Right ventricle myocardium inferior (tissue), 1 donor: Measurements from ENCODE around the gene NR5A2. TPM values are rescaled to one million over a fixed set of nuclear protein-coding genes. Genes with fewer than 3 reads are reported as not detected.

Source experiments
- ATAC-seq: fragments of 200-7000 bp; cut with Tn5 transposase; one replicate; pipeline ENCODE4 v1.9.1; 2020; ENCODE audit warnings: mild to moderate bottlenecking, moderate library complexity
- DNase-seq: peaks from one replicate; pipeline ENCODE4 v3.0.0; 2021; ENCODE audit errors: missing footprints
- intact Hi-C: fragments of 100-400 bp; cut with DNase I; formaldehyde crosslinking; loops from one replicate; pipeline ENCODE4 v1.11.0; 2022
- total RNA-seq: library from RNA; stranded (reverse); fragmentation: NEBNext Ultra II Directional; extraction: Animal tissue kit (Norgen Biotek cat#: 25700); gene quantifications from one replicate; pipeline ENCODE4 v1.2.1, GENCODE V29; 2021
- donor health status: DM: no; HTN: yes; CAD: no; lungs with severe emphysema.

NR5A2 gene
- total RNA-seq, 1 donor from 2014 or later: 1.6 TPM

GRCh38 chr1:200049810-200050209, 22.3 kb downstream of the NR5A2 start:
- intact Hi-C loops: no loop called here
- no peak for ATAC-seq
- no peak for DNase-seq

- DNase-seq: no peak
- no peak for ATAC-seq
- intact Hi-C loops: no loop called here
Measured at GRCh38 chr1:200051620-200052019, 24.1 kb downstream of the NR5A2 start.

GRCh38 chr1:200053091-200053490, 25.6 kb downstream of the NR5A2 start:
- DNase-seq: no peak
- intact Hi-C loops: no loop called here
- no peak for ATAC-seq

GRCh38 chr1:200053646-200054045, 26.1 kb downstream of the NR5A2 start:
- intact Hi-C loops: no loop called here
- ATAC-seq (no peak), DNase-seq (no peak)

- ATAC-seq (no peak), DNase-seq (no peak)
- intact Hi-C loops: no loop called here
Measured at GRCh38 chr1:200058341-200058740, 30.8 kb downstream of the NR5A2 start.

- ATAC-seq: no peak
- no peak for DNase-seq
- intact Hi-C loops: no loop called here
Measured at GRCh38 chr1:200062143-200062542, 34.6 kb downstream of the NR5A2 start.

DNA sequence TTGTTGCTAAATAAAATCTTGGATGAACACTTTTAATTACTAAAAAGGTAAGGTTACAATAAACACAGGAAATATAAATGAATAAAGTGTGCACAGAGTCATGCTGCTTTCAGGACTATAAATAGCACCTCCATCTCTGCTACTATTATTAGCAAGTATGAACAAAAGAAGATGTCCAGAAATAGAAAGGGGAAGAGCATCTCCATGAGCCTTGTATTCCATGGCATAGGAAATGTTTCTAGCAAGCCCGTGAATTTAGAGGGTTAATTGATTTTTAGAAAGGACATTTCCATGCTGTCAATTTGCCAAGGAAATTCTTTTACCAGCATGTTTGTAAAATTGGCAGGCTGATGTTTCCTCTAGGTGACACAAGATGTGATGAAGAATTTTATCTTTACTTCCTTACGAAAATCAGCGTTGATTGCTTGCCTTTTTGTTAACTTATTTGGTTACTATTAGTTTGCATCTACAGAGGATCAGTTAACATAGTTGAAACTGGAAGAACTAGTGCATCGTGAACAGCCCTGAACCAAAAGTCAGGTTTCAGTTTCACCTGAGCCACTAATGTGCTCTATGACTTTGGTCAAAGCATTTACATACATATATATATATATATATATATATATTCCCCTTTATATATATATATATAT, 45.3 kb downstream of the NR5A2 start:
- intact Hi-C loops: loop anchor here (10.0 kb wide), 1 partner anchor 342 kb away; the partner anchor contains the start of gene ZNF281
- no peak for ATAC-seq
- no peak for DNase-seq

- intact Hi-C loops: loop anchor here (10.0 kb wide), 1 partner anchor 342 kb away; the partner anchor contains the start of gene ZNF281
- ATAC-seq (no peak), DNase-seq (no peak)
Measured at GRCh38 chr1:200073286-200073637, 45.8 kb downstream of the NR5A2 start.

GRCh38 chr1:200075522-200075921, 48.0 kb downstream of the NR5A2 start:
- intact Hi-C loops: loop anchor here (10.0 kb wide), 1 partner anchor 339 kb away; the partner anchor contains the start of gene ZNF281
- DNase-seq (no peak), ATAC-seq (peak; percentile 84)

GRCh38 chr1:200075938-200076546, 48.5 kb downstream of the NR5A2 start:
- intact Hi-C loops: loop anchor here (10.0 kb wide), 1 partner anchor 339 kb away; the partner anchor contains the start of gene ZNF281
- ATAC-seq (peak; percentile 71), DNase-seq (no peak)

DNA sequence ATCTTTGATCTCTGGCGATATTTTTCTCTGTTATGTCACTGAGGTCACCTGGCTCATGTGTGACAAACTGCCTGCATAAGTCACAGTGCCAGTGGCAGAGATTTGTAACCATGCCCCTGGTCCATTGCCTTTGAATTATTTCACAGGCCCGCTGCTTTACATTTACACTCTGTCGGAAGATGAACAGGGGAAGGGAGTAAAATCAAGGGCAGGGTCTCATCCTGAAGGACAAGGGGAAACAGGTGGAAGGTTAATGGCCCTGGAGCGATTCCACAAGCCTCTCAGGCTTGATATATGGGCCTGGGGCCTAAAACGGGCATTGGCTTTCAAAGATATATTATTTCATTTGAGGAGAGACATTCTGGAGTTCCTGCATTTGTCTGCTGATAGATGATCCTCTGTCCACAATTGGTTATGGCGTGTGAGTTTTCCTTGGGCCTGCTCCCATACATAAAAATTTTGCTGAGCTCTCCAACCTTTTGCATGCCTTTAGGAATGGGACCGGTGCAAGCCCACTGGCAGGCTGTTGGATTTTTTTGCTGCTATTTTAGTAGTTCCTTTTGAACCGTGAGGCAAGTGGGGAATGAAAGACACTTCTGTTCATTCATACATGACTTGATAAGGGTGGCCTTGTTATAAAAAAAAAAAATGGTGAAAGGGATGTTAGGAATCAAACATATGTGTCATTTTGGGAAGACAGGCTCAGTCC, 51.9 kb downstream of the NR5A2 start:
- ATAC-seq: no peak
- intact Hi-C loops: loop anchor here (10.0 kb wide), 1 partner anchor 335 kb away; the partner anchor contains the start of gene ZNF281
- no peak for DNase-seq

DNA sequence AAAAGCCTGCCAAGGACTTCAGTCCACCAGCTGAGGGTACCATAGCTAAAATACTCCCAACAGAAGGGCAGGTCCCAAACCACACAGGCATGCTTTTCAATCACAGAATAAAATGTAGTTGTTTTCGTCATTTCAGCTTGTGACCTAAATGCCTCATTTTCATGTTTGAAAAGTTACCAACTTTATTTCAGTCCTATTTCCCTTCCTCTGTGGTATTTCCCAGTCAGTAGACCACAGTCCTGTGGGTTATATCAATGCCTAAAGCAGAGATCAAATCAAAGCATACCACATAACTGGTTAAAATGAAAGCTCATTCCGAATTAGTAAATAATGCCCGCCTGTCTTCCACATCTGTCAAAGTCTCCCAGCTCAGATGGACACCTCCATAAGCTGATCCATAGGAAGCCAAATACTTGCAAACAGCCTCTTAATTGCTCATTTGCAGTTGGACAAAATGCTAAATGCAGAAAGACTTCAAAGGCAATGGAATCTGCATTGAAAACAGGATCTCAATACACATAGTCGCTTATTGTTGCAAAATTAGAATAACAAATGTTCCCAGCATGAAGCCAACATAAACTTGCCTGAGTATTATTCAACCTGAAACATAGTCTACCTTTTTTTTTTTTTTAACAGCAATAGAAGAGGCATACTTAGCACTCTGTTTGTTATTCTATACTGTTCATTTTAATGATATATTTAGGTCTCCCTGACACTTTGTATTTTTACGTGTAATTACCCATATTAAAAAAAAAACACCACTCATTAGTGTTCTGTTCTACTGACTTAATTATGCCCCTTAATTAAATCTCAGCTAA, 53.9 kb downstream of the NR5A2 start:
- DNase-seq (no peak), ATAC-seq (no peak)
- intact Hi-C loops: no loop called here

DNA sequence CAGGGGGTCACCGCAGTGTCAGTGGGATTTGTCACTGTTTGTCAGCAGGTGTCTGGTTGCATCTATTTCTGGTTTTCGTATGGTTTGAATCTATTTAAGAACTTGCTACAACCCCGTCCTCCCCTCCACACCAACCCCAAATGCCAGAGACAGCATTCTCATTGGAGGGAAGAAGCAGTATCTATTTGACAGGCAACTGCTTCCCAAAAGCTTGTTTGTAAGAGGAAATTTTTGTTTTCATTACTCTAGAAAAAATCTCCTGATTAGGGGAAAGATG, 54.4 kb downstream of the NR5A2 start:
- DNase-seq (no peak), ATAC-seq (no peak)
- intact Hi-C loops: no loop called here

- no peak for DNase-seq
Measured at GRCh38 chr1:200082329-200082728, 54.8 kb downstream of the NR5A2 start.

GRCh38 chr1:200090252-200091159, 63.0 kb downstream of the NR5A2 start:
- ATAC-seq: no peak
- DNase-seq: no peak
- intact Hi-C loops: no loop called here

More at GRCh38 chr1:200082329-200082728, 54.8 kb downstream of the NR5A2 start:
- ATAC-seq: no peak
- intact Hi-C loops: no loop called here

- DNase-seq (no peak), ATAC-seq (peak; percentile 33)
- intact Hi-C loops: no loop called here
Measured at GRCh38 chr1:200095057-200095577, 67.6 kb downstream of the NR5A2 start.

- intact Hi-C loops: no loop called here
- no peak for DNase-seq
- no peak for ATAC-seq
Measured at GRCh38 chr1:200096774-200097173, 69.3 kb downstream of the NR5A2 start.

- DNase-seq (no peak), ATAC-seq (peak; percentile 86)
- intact Hi-C loops: no loop called here
Measured at GRCh38 chr1:200099040-200099439, 71.5 kb downstream of the NR5A2 start.
